WTC11 (cell line): Measurements from ENCODE around the gene FAM136A.

Experiments used
- TEAD4 ChIP-seq: sonication (generic); formaldehyde crosslinking; IDR thresholded peaks from 2 replicates; pipeline ENCODE4 v1.8.0; 2022; ENCODE audit warnings: mild to moderate bottlenecking, missing genetic modification reagents
- TF ChIP-seq, protein P1 (sequence below): fragments of 200-600 bp; IDR thresholded peaks from 2 replicates; pipeline ENCODE4 v1.8.0; 2022; ENCODE audit warnings: antibody characterized with exemption

DNA sequence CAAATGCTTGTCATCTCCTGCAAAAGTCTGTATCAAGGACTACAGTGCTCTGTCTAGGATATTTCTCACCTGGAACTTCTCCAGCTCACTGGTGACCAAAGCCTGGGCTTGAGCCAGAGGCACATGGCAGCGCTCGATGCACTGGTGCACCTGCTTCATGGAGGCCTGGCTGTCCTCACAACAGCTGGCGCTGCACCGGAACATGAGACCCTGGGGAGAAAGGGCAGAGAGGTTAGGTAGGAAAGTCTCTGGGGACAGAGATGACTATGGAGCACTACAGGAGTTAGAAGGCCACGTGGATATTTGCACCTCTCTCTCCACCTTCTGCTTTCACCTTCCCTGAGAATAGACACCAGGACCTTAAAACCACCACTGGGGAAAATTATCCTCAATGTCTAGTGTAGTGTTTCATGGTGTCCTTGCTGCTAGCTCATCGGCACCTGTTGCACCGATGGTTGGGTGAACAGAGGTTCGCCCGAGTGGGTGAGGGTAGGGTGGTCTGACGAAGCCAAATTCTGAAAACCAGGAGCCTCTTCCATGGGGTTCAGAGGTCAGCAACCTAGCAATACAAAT lies 1.0 kb downstream of the FAM136A start:
- TF ChIP-seq, protein P1, sequence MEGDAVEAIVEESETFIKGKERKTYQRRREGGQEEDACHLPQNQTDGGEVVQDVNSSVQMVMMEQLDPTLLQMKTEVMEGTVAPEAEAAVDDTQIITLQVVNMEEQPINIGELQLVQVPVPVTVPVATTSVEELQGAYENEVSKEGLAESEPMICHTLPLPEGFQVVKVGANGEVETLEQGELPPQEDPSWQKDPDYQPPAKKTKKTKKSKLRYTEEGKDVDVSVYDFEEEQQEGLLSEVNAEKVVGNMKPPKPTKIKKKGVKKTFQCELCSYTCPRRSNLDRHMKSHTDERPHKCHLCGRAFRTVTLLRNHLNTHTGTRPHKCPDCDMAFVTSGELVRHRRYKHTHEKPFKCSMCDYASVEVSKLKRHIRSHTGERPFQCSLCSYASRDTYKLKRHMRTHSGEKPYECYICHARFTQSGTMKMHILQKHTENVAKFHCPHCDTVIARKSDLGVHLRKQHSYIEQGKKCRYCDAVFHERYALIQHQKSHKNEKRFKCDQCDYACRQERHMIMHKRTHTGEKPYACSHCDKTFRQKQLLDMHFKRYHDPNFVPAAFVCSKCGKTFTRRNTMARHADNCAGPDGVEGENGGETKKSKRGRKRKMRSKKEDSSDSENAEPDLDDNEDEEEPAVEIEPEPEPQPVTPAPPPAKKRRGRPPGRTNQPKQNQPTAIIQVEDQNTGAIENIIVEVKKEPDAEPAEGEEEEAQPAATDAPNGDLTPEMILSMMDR, result no peak
- no peak for TF ChIP-seq TEAD4 (CRISPR knock-in tag)
